Smooth muscle cell (in vitro differentiated cells): Measurements from ENCODE around the gene PLIN5. TPM values are rescaled to one million over a fixed set of nuclear protein-coding genes. Genes with fewer than 3 reads are reported as not detected.

Source experiments
- DNase-seq: peaks from one replicate; lab custom pipeline; 2025; ENCODE audit not compliant: unreplicated experiment; lab: John Stamatoyannopoulos, UW
- H2AFZ ChIP-seq: fragments of 200-600 bp; sonication (generic); 2 replicates; pipeline ENCODE4 v1.6.0; 2016; ENCODE audit warnings: antibody characterized with exemption, low read depth, mild to moderate bottlenecking
- H3F3A ChIP-seq: fragments of 200-600 bp; sonication (generic); 2 replicates; pipeline ENCODE4 v1.6.0; 2017; ENCODE audit warnings: antibody characterized with exemption, low read depth
- H3K27ac ChIP-seq: fragments of 200-600 bp; sonication (generic); 2 replicates; pipeline ENCODE4 v1.5.1; 2016; ENCODE audit warnings: low read depth, mild to moderate bottlenecking
- H3K27me3 ChIP-seq: fragments of 200-600 bp; sonication (generic); 2 replicates; pipeline ENCODE4 v1.6.1; 2016; ENCODE audit warnings: low read depth, mild to moderate bottlenecking
- H3K36me3 ChIP-seq: fragments of 200-600 bp; sonication (generic); 2 replicates; pipeline ENCODE4 v1.5.1; 2016; ENCODE audit warnings: low read depth
- H3K4me1 ChIP-seq: fragments of 200-600 bp; sonication (generic); 2 replicates; pipeline ENCODE4 v1.5.1; 2016; ENCODE audit warnings: low read depth
- H3K4me2 ChIP-seq: fragments of 200-600 bp; sonication (generic); 2 replicates; pipeline ENCODE4 v1.6.0; 2016; ENCODE audit warnings: mild to moderate bottlenecking
- H3K4me3 ChIP-seq: fragments of 200-600 bp; sonication (generic); 2 replicates; pipeline ENCODE4 v1.5.1; 2016; ENCODE audit warnings: mild to moderate bottlenecking
- H3K79me2 ChIP-seq: fragments of 200-600 bp; sonication (generic); 2 replicates; pipeline ENCODE4 v1.6.0; 2016; ENCODE audit warnings: low read depth, mild to moderate bottlenecking
- H3K9ac ChIP-seq: fragments of 200-600 bp; sonication (generic); 2 replicates; pipeline ENCODE4 v1.6.0; 2016; ENCODE audit warnings: low read depth
- H3K9me3 ChIP-seq: fragments of 200-600 bp; sonication (generic); replicated peaks from 2 replicates; pipeline ENCODE4 v1.5.1; 2016; ENCODE audit warnings: low read depth
- H4K20me1 ChIP-seq: fragments of 200-600 bp; sonication (generic); 2 replicates; pipeline ENCODE4 v1.6.0; 2016; ENCODE audit warnings: low read depth
- CTCF ChIP-seq: fragments of 200-600 bp; sonication (generic); IDR thresholded peaks from 2 replicates; pipeline ENCODE4 v1.5.1; 2017; ENCODE audit warnings: borderline replicate concordance, mild to moderate bottlenecking, antibody characterized with exemption; ENCODE audit not compliant: insufficient read depth, poor library complexity, severe bottlenecking
- WGBS: methylation state at CpG from one replicate; pipeline ENCODE4 v1.1.7; 2016; ENCODE audit warnings: low lambda C conversion rate; 5-methylcytosine and 5-hydroxymethylcytosine counted together
- polyA plus RNA-seq: library from polyadenylated mRNA; unstranded; fragments of >200 nt; fragmentation: Nextera tagmentation; extraction: Ambion mirVana; gene quantifications from 2 replicates; pipeline ENCODE4 v1.2.1, GENCODE V29; 2016
- total RNA-seq: library from RNA; depleted of rRNA; stranded (reverse); fragments of >200 nt; gene quantifications from 2 replicates; pipeline ENCODE4 v1.2.3, GENCODE V29; 2014

The PLIN5 gene
- total RNA-seq (not detected in 2 replicates), polyA plus RNA-seq (0.27 TPM in 1 of 2 replicates, not detected in the other)

- H3K4me2 ChIP-seq = peak within 1 kb of the TSS; percentile 63
- peak within 1 kb of the TSS; percentile 24 for H3K4me3 ChIP-seq
- no peaks in the 10 kb centered on the region for H3K4me1 ChIP-seq
- TF ChIP-seq CTCF = no peak
- no peaks in the 10 kb centered on the region for H3K36me3 ChIP-seq
- DNase-seq = no peak
- H3K27me3 ChIP-seq = peaks cover 22% of the 10 kb centered on the region
- H4K20me1 ChIP-seq = no peaks in the 10 kb centered on the region
- no peaks in the 10 kb centered on the region for H3K9me3 ChIP-seq
- H3K79me2 ChIP-seq = no peaks in the 10 kb centered on the region
- H3K27ac ChIP-seq = no peak within 1 kb of the TSS
- no peak within 1 kb of the TSS for H2AFZ ChIP-seq
- H3F3A ChIP-seq = no peaks in the 10 kb centered on the region
- no peak within 1 kb of the TSS for H3K9ac ChIP-seq
- 14% methylated on average over 46 of the region's 49 CpGs for WGBS
Observed at GRCh38 chr19:4534836-4535658, at the start of gene PLIN5. PLIN5 (minus strand) TSS chr19:4535224; CDS start chr19:4534074, 1,150 bp downstream.

- 4% methylated on average over 27 of the region's 49 CpGs for WGBS
- H3K4me2 ChIP-seq = peak overlapping the region; percentile 91
- TF ChIP-seq CTCF = no peak
- H3K27ac ChIP-seq = no peak overlapping the region
- H3K27me3 ChIP-seq = peaks cover 20% of the 10 kb centered on the region
- no peaks in the 10 kb centered on the region for H3K4me1 ChIP-seq
- no peak overlapping the region for H3K9ac ChIP-seq
- peaks cover 17% of the 10 kb centered on the region for H3F3A ChIP-seq
- H4K20me1 ChIP-seq = no peaks in the 10 kb centered on the region
- H3K36me3 ChIP-seq = no peaks in the 10 kb centered on the region
- H3K9me3 ChIP-seq = no peaks in the 10 kb centered on the region
- no peaks in the 10 kb centered on the region for H3K79me2 ChIP-seq
- H3K4me3 ChIP-seq = peak overlapping the region; percentile 51
- DNase-seq = no peak
- H2AFZ ChIP-seq = peak overlapping the region; percentile 52
Observed at GRCh38 chr19:4583961-4584669, 49.1 kb upstream of the PLIN5 start.

GRCh38 chr19:4582980-4583842 lies 48.2 kb upstream of the PLIN5 start:
- Histone ChIP-seq H3K9me3 (no peaks in the 10 kb centered on the region), H3K4me1 (no peaks in the 10 kb centered on the region), H3K36me3 (no peaks in the 10 kb centered on the region), H3K27ac (no peak overlapping the region), H3K27me3 (peaks cover 20% of the 10 kb centered on the region), H3K4me3 (no peak overlapping the region), H3F3A (peaks cover 22% of the 10 kb centered on the region), H3K9ac (no peak overlapping the region), H3K4me2 (no peak overlapping the region), H3K79me2 (no peaks in the 10 kb centered on the region), H2AFZ (no peak overlapping the region), H4K20me1 (no peaks in the 10 kb centered on the region)
- WGBS = 75% methylated on average over 16 of the region's 16 CpGs
- TF ChIP-seq CTCF = no peak
- no peak for DNase-seq
